HS-27A (cell line): ENCODE data around the gene CD180.
"Not testable (repeated sequence)": the region's sequence is repeated elsewhere in the genome, so short reads cannot be mapped to it uniquely, and the experiment has no call there.

Experiments used
- DNase-seq: peaks from one replicate; pipeline ENCODE4 v3.0.0-alpha.2; 2012; ENCODE audit warnings: low read depth, missing footprints

The CD180 gene

DNA sequence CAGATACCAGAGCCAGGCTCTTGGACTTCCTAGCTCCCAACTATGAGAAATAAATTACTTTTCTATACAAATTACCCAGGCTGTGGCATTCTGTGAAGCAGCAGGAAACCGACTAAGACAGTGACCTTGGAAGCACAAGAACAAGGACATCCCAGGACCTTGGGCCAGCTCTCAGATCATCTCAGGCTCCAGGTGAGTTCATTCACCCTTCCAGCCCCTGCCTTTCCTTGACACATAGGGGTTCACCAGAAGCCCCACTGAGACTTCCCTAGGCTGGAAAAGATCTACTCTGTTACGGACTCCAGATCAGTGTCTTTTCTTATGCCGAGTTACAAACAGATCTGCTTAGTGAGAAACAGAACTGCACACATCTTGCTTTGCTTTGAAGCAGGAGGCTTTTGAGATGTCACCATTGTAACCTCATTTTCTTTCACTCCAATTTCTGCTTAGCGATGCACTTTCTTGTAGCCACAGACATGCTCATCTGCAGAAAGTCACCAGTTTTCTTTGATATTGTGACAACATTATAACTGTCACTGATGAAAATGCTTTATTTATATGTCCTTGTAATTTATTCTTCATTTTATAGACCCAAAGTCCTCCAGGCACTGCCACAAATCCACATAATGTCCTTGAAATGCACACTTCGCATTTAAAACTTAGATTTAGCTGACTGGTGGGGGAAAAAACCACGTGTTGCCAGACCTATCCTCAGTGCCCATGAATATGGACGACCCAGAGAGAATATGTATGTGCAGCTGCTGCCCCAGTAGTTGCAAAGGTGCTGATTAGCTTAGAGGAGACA, 8.1 kb downstream of the CD180 start:
- no peak for DNase-seq

DNA sequence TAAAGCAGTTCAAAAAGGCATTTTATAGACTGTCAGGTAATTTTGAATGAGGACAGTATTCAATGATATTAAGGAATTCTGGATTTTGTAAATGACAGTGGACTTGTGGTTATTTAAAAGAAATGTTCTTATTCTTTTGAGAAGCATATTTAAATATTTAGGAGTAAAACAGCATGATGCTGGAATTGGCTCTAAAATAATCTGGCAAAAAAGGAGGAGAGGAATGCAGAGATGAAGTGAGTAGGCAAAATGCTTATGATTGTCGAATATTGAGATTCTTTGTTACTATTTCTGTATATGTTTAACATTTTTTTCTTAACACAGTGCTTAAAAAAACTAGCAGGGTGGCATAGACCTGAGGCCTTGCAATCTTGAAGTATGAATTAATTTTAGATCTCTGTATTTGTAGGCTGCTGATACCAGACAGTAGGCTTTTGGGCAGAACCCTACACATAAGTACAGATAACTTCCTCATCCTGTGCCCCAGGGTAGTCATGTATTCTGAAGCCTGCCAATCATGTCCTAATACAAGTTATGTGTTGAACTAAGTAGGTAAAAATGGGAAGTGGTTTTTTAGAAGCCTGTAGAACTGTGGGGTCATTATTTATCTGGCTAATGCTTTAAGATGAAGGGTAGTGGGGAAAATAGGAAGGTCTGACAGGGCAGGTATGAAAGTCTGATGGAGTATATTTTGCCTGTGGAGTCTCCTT, 9.4 kb downstream of the CD180 start:
- DNase-seq, result no peak

DNA sequence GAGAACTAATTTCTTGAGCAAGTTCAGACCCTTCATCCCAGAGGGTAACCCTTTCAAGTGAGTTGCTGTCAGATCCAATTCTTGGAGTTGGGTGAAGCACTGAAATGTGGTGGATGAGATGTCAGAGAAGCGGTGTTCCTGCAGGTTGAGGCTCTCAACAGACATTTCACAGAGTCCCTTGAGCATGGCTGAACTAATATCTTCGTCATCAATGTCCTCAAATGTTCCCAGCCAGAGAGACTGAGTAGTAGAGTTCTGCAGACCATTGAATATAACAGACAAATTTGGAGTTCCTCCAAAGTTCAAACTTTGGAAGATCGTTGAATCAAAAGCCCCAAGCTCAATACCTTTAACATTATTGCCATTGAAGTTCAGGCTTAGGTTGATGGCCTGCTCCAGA, 12.7 kb downstream of the CD180 start:
- DNase-seq, result no peak

DNA sequence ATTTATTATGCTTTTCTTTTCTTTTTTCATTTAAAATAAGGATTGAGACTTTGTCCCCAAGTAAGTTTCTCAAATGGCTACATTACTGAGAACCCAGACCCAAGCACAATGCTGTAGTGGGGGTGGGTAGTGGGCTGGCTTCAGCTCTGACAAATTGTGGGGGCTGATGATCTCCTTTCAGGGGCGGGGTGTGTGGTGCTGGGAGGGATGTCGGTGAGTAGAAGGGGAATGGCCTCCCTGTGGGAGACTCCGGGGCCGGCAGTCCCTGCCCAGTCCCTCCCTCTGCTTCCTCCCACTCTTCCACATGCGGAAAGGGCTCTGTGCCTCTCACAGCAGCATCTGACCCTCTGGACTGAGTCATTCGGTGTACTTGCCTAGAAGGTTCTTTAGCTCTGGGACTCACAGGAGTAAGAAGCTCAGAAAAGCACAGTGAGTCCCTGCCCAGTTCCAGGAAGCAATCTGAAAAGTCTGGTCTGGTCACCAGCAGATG, 14.3 kb downstream of the CD180 start:
- no peak for DNase-seq

DNA sequence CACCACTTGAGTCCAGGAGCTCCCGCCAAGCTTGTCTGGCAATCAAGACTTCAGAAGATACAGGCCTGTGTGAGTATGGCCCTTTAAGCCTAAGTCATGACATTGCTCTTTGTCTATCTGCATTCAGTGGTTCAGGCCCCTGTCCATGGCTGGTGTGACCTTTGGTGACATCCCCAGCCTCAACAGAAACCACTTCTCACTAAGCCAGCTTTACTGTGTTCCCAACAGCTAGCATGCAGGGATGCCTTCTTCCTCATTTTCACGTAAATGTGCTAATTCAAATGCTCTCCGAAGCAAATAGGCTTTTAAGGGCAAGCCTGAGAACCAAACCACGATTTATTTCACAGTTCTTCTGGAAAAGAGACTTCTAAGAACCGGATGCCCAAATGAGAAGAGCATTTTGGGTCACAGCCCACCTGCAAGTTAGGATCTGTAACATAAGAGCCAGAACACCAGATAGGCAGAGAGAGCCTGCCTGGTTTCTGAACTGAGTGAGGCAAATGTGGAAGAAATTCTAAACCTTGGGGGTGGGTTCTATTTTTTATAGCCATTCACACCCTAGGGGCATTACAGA, 14.9 kb downstream of the CD180 start:
- no peak for DNase-seq

DNA sequence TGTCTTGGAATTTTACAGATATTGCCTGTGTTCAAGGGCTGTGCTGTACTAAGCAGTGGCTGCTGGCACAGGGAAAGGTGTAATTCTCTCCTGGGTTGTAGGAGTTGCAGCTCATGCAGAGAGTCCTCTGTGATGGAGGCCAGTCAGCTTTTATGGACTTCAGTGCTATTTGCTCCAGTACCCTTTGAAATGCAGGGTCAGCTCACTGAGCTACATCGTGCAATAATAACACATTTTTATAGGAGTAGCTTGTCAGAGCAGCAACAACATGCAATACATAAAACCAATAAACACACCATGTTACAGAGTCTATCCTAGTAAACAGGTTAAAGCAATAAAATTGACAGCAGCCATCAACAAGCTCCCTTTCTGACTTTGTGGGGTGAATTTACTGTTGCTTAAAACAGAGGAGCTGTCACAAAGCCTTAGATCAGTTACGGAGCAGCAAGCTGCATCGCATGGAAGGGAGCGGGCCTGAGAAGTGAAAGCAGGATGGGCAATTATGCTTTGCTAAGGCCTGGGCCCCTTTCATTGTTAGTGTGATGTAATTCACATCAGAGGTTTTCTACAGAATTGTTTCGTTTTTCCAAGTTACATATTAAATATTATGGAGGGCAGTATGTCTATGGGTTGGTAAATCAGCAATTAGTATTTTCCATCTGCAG, 16.8 kb downstream of the CD180 start:
- no peak for DNase-seq

DNA sequence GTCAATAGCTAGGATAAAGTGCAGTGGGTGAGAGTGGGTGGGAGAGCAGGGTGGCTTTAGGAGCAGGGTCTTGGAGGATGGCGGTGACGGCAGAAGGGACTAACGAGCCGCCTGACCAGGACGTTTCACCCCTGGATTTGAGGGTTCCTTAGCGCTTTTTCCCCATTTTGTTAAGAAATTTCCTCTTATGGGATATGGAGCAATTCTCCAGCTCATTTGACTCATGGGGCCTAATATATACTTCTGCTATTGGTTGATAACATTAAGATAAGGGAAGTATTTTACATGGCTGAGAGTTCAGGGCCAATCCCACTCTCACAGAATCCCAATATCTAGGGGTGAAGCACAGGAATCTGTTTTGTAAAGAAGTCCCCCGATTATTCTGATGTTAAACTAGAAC, 17.6 kb downstream of the CD180 start:
- DNase-seq, result no peak

DNA sequence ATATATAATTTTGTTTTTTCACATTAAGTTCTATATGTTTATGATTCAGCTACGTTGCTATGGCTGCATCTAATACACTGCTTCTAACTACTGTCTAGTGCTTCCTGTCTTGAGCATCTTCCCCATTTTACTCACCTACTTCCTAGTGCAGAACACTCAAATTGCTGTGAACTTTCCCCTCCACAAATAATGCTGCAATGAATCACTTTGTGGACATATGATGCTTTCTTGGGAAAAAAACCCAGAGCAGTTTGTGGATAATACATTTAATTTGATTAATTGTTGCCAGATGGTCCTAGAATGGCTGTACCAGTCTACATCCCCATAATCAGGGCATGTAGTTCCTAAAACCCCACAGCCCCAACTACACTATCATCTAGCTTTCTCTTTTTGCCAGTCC, 18.5 kb downstream of the CD180 start:
- DNase-seq, result no peak

DNA sequence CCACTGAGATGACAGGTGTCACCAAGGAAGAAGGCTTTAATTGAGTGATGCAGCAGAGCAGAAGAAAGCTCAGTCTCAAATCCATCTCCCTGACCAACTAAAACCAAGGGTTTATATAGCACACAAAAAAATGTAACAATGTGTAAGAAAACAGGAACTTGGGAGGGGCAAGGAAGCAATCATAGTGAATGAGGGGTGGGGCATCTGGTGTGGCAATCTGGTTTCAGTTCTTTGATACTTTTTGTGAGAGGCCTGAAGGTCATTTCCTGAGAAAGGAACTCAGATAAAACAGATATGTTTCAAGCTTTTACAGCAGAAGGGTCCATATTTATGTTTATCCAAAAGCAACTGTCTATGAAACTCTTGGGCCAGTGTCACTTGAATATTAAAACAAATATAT, 19.7 kb downstream of the CD180 start:
- no peak for DNase-seq

DNA sequence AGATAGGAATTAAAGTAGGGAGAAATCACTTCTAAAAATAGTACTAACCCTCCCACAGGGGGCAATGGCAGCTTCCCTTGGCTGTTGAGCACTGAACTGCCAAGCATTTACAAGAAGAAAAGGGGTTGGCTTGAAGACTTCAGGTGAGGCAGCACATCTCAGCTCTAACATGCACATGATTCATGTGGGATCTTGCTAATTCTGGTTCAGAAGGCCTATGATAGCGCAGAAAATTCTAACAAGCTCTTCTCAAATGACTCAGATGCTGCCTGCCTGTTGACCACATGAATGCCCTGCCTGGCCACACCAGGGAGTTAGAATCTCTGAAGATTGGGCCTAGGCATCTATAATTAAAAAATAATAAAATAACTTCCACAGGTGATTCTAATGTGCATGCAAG, 22.6 kb downstream of the CD180 start:
- no peak for DNase-seq

DNA sequence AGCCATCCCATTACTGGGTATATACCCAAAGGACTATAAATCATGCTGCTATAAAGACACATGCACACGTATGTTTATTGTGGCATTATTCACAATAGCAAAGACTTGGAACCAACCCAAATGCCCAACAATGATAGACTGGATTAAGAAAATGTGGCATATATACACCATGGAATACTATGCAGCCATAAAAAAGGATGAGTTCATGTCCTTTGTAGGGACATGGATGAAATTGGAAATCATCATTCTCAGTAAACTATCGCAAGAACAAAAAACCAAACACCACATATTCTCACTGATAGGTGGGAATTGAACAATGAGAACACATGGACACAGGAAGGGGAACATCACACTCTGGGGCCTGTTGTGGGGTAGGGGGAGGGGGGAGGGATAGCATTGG, 23.2 kb downstream of the CD180 start:
- DNase-seq, result not testable (repeated sequence)

DNA sequence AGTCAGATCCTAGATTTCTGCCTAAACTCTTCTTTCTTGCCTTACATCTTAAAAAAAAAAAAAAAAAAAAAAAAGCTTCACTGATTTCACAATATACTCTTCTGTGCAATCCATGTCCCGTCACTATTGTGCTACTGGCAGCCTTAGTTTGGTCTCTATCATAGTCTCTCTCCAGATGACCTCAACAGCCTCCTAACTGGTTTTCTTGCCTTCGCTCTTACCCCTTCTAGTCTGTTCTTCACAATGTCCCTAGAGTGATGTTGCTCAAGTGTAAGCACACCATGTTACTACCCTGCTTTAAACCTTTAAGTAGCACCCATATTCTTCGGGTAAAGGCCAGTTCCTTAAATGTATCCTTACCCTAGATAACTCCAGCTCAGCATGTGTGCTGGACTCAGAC, 25.8 kb downstream of the CD180 start:
- no peak for DNase-seq

DNA sequence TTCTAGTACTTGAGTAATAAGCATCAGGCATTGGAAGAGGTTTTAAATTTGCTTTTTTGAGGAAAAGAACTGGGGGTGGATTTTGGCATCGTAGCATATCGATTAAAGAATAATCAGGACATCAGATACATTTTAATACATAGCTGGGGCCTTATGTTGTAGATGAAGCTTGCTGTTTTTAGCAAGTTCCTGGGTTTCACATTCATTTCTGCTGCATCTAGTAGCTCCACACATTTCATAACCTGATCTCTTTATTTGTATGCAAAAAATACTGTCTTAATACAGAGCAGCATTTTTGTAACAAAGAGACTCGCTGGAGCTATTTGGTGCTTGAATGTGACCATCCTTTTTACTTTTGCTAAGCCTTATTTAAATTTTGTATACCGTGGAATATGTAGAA, 28.5 kb downstream of the CD180 start:
- DNase-seq, result no peak

DNA sequence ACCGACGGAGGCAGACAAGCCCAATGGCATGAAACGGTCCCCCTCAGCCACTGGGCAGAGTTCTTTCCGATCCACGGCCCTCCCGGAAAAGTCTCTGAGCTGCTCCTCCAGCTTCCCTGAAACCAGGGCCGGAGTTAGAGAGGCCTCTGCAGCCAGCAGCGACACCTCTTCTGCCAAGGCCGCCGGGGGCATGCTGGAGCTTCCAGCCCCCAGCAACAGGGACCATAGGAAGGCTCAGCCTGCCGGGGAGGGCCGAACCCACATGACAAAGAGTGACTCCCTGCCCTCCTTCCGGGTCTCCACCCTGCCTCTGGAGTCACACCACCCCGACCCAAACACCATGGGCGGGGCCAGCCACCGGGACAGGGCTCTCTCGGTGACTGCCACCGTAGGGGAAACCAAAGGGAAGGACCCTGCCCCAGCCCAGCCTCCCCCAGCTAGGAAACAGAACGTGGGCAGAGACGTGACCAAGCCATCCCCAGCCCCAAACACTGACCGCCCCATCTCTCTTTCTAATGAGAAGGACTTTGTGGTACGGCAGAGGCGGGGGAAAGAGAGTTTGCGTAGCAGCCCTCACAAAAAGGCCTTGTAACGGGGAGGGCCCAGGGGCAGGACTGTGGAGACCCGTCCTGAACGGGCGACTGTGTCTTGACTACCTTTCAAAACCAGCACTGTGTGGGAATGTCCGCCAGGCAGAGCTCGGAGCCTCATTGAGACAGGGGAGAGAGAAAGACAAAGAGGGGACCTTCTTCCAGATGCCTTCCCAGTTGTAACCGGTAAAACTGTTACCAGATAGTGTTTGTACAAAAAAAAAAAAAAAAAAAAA, 29.9 kb downstream of the CD180 start:
- no peak for DNase-seq

DNA sequence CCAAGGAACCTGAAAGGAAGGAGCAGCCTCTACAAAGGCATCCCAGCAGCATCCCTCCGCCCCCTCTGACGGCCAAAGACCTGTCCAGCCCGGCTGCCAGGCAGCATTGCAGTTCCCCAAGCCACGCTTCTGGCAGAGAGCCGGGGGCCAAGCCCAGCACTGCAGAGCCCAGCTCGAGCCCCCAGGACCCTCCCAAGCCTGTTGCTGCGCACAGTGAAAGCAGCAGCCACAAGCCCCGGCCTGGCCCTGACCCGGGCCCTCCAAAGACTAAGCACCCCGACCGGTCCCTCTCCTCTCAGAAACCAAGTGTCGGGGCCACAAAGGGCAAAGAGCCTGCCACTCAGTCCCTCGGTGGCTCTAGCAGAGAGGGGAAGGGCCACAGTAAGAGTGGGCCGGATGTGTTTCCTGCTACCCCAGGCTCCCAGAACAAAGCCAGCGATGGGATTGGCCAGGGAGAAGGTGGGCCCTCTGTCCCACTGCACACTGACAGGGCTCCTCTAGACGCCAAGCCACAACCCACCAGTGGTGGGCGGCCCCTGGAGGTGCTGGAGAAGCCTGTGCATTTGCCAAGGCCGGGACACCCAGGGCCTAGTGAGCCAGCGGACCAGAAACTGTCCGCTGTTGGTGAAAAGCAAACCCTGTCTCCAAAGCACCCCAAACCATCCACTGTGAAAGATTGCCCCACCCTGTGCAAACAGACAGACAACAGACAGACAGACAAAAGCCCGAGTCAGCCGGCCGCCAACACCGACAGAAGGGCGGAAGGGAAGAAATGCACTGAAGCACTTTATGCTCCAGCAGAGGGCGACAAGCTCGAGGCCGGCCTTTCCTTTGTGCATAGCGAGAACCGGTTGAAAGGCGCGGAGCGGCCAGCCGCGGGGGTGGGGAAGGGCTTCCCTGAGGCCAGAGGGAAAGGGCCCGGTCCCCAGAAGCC, 30.8 kb downstream of the CD180 start:
- DNase-seq, result no peak

DNA sequence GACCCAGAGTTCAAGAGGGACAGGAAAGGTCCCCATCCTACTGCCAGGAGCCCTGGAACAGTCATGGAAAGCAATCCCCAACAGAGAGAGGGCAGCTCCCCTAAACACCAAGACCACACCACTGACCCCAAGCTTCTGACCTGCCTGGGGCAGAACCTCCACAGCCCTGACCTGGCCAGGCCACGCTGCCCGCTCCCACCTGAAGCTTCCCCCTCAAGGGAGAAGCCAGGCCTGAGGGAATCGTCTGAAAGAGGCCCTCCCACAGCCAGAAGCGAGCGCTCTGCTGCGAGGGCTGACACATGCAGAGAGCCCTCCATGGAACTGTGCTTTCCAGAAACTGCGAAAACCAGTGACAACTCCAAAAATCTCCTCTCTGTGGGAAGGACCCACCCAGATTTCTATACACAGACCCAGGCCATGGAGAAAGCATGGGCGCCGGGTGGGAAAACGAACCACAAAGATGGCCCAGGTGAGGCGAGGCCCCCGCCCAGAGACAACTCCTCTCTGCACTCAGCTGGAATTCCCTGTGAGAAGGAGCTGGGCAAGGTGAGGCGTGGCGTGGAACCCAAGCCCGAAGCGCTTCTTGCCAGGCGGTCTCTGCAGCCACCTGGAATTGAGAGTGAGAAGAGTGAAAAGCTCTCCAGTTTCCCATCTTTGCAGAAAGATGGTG, 31.6 kb downstream of the CD180 start:
- DNase-seq, result no peak

DNA sequence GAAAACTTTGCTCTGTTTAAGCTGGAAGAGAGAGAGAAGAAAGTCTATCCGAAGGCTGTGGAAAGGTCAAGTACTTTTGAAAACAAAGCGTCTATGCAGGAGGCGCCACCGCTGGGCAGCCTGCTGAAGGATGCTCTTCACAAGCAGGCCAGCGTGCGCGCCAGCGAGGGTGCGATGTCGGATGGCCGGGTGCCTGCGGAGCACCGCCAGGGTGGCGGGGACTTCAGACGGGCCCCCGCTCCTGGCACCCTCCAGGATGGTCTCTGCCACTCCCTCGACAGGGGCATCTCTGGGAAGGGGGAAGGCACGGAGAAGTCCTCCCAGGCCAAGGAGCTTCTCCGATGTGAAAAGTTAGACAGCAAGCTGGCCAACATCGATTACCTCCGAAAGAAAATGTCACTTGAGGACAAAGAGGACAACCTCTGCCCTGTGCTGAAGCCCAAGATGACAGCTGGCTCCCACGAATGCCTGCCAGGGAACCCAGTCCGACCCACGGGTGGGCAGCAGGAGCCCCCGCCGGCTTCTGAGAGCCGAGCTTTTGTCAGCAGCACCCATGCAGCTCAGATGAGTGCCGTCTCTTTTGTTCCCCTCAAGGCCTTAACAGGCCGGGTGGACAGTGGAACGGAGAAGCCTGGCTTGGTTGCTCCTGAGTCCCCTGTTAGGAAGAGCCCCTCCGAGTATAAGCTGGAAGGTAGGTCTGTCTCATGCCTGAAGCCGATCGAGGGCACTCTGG, 32.6 kb downstream of the CD180 start:
- DNase-seq, result no peak

DNA sequence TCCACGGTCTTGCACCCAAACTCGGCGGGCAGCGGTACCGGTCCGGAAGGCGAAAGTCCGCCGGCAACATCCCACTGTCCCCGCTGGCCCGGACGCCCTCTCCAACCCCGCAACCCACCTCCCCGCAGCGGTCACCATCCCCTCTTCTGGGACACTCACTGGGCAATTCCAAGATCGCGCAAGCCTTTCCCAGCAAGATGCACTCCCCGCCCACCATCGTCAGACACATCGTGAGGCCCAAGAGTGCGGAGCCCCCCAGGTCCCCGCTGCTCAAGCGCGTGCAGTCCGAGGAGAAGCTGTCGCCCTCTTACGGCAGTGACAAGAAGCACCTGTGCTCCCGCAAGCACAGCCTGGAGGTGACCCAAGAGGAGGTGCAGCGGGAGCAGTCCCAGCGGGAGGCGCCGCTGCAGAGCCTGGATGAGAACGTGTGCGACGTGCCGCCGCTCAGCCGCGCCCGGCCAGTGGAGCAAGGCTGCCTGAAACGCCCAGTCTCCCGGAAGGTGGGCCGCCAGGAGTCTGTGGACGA, 33.3 kb downstream of the CD180 start:
- DNase-seq, result no peak

DNA sequence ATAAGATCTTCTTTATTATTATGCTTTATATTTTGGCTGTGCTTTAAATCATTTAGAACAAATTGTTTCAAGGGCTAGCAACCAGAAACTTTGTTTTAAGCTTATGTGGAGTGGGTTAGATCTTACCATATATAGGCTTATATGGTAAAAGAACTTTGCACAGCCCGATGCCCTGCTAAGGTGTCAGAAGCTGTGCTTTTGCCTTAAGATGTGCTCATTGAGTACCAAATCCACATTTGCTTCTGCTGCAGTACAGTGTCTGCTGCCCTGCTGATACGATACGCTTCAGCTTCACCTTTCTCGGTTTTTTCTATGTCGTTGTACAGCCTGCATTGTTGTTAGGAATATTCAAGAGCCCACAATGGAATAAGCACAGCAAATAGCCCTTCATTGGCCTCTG, 34.8 kb downstream of the CD180 start:
- DNase-seq, result no peak
